ENCODE measurements around the gene TPP1. TPM values are rescaled to one million over a fixed set of nuclear protein-coding genes. Genes with fewer than 3 reads are reported as not detected.
A peak's percentile ranks its signal among the peaks of the same experiment; 100 is the strongest.

The TPP1 gene
- total RNA-seq, 6 experiments from 2014 or later: 50.1 to 61.7 (median 54.1) TPM

GRCh38 chr11:6640036-6640984, 21.1 kb upstream of the TPP1 start:
- no peak for DNase-seq
- Mint-ChIP-seq H3K9me3 (no peaks in the 10 kb centered on the region), H3K27me3 (ENCODE audit: insufficient read depth) (no peaks in the 10 kb centered on the region), H3K4me1 (ENCODE audit: low read depth) (no peaks in the 10 kb centered on the region), H3K36me3 (ENCODE audit: low read depth) (no peaks in the 10 kb centered on the region), H3K27ac (no peak overlapping the region), H3K4me3 (no peak overlapping the region)
- TF ChIP-seq, protein P1, sequence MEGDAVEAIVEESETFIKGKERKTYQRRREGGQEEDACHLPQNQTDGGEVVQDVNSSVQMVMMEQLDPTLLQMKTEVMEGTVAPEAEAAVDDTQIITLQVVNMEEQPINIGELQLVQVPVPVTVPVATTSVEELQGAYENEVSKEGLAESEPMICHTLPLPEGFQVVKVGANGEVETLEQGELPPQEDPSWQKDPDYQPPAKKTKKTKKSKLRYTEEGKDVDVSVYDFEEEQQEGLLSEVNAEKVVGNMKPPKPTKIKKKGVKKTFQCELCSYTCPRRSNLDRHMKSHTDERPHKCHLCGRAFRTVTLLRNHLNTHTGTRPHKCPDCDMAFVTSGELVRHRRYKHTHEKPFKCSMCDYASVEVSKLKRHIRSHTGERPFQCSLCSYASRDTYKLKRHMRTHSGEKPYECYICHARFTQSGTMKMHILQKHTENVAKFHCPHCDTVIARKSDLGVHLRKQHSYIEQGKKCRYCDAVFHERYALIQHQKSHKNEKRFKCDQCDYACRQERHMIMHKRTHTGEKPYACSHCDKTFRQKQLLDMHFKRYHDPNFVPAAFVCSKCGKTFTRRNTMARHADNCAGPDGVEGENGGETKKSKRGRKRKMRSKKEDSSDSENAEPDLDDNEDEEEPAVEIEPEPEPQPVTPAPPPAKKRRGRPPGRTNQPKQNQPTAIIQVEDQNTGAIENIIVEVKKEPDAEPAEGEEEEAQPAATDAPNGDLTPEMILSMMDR (IDR thresholded peaks at IDR 0.05): no peak

DNA sequence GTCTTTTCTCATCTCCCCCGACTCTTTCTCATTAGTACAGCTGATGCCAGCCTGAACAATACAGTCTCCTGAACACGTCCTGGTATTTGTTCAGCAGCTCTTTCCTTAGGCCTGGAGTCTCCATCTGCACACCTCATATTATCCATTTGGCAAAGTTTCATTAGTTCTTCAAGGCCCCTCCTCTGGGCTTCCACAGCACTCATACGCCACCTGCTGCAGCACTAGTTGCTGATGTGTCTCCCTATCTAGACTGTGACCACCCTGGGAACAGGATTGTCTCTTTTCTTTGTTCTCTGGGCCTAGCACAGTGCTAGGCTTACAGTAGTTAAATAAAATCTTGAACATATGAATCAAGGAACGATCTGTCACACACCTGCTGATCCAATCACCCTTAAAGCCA, 19.2 kb upstream of the TPP1 start:
- Mint-ChIP-seq H3K27ac (no peak overlapping the region), H3K36me3 (ENCODE audit: low read depth) (no peaks in the 10 kb centered on the region), H3K4me3 (no peak overlapping the region), H3K4me1 (ENCODE audit: low read depth) (no peaks in the 10 kb centered on the region), H3K9me3 (no peaks in the 10 kb centered on the region), H3K27me3 (ENCODE audit: insufficient read depth) (no peaks in the 10 kb centered on the region)
- TF ChIP-seq, protein P1 (IDR thresholded peaks at IDR 0.05): no peak
- DNase-seq: no peak

DNA sequence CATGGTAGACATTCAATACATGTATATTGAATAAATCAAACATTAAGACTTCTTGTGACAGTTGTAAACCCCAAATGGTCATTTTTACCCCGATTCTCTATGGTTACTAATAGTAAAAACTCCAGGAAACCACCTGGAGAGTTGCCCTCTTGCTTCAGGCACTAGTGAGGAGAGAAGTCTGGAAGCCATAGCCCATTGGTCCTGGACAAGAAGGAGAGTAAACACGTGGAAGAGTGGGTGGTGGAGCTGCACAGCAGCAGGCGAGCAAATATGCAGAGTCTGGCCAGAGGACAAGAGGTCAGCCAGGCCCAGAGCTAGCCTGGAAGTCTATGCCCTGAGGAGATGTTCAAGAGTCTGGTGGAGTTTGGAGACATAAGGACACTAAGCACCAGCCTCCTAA, 18.6 kb upstream of the TPP1 start:
- Mint-ChIP-seq H3K4me1 (ENCODE audit: low read depth) (no peaks in the 10 kb centered on the region), H3K4me3 (no peak overlapping the region), H3K9me3 (no peaks in the 10 kb centered on the region), H3K36me3 (ENCODE audit: low read depth) (no peaks in the 10 kb centered on the region), H3K27ac (no peak overlapping the region), H3K27me3 (ENCODE audit: insufficient read depth) (no peaks in the 10 kb centered on the region)
- TF ChIP-seq, protein P1 (IDR thresholded peaks at IDR 0.05): no peak
- peak; percentile 91 for DNase-seq

DNA sequence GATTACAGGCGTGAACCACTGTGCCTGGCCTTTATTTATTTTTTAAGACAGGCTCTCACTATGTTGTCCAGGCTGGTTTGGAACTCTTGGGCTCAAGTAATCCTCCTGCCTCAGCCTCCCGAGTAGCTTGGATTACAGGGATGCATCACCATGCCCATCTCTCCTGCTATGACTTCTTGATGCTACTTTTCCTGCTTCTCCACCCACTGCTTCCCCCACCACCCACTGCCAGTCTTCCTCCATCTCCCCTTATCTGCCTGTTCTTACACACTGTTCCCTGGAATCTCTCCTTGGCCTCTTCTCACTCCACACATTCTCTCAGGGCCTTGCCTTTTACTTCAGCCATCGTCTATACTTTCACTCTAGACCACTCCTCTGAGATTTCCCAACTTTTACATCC, 17.3 kb upstream of the TPP1 start:
- Mint-ChIP-seq H3K4me1 (ENCODE audit: low read depth) (no peaks in the 10 kb centered on the region), H3K36me3 (ENCODE audit: low read depth) (no peaks in the 10 kb centered on the region), H3K27ac (no peak overlapping the region), H3K27me3 (ENCODE audit: insufficient read depth) (no peaks in the 10 kb centered on the region), H3K9me3 (no peaks in the 10 kb centered on the region), H3K4me3 (no peak overlapping the region)
- TF ChIP-seq, protein P1 (IDR thresholded peaks at IDR 0.05): no peak
- no peak for DNase-seq

GRCh38 chr11:6635082-6635932, 16.1 kb upstream of the TPP1 start:
- Mint-ChIP-seq H3K4me1 (ENCODE audit: low read depth) (no peaks in the 10 kb centered on the region), H3K36me3 (ENCODE audit: low read depth) (no peaks in the 10 kb centered on the region), H3K9me3 (no peaks in the 10 kb centered on the region), H3K27me3 (ENCODE audit: insufficient read depth) (no peaks in the 10 kb centered on the region), H3K27ac (no peak overlapping the region), H3K4me3 (no peak overlapping the region)
- TF ChIP-seq, protein P1 (IDR thresholded peaks at IDR 0.05): no peak
- no peak for DNase-seq
